Stimulated activated CD8-positive, alpha-beta memory T cell treated with anti-CD3 and anti-CD28 coated beads, Interleukin-4, amount 100 ng/mL, for 24 hours (primary cell): ENCODE measurements around the gene CAND1.

Experiments
- DNase-seq: peaks from one replicate; pipeline ENCODE4 v3.0.0-alpha.2; 2020; ENCODE audit warnings: low read depth

CAND1 gene

GRCh38 chr12:67280572-67280971 is 11.4 kb downstream of the CAND1 start:
- no peak for DNase-seq

- no peak for DNase-seq
These were observed 15.4 kb downstream of the CAND1 start for GRCh38 chr12:67284561-67284960.

- DNase-seq: no peak
These were observed 17.1 kb downstream of the CAND1 start for GRCh38 chr12:67286257-67286656.

GRCh38 chr12:67287311-67287710 is 18.2 kb downstream of the CAND1 start:
- DNase-seq: no peak

- DNase-seq: no peak
These were observed 19.4 kb downstream of the CAND1 start for GRCh38 chr12:67288561-67288960.

GRCh38 chr12:67290378-67290777 is 21.2 kb downstream of the CAND1 start:
- DNase-seq: no peak

- DNase-seq: no peak
These were observed 30.4 kb downstream of the CAND1 start for GRCh38 chr12:67299526-67299925.

GRCh38 chr12:67299926-67300325 is 30.8 kb downstream of the CAND1 start:
- no peak for DNase-seq

- DNase-seq: no peak
These were observed 33.0 kb downstream of the CAND1 start for GRCh38 chr12:67302162-67302561.

GRCh38 chr12:67305544-67305943 is 36.4 kb downstream of the CAND1 start:
- DNase-seq: no peak

GRCh38 chr12:67306712-67307111 is 37.6 kb downstream of the CAND1 start:
- no peak for DNase-seq

GRCh38 chr12:67315661-67316060 is 46.5 kb downstream of the CAND1 start:
- DNase-seq: no peak

GRCh38 chr12:67318786-67319185 is 49.6 kb downstream of the CAND1 start:
- no peak for DNase-seq

- no peak for DNase-seq
These were observed 50.8 kb downstream of the CAND1 start for GRCh38 chr12:67319936-67320335.

- no peak for DNase-seq
These were observed 51.6 kb downstream of the CAND1 start for GRCh38 chr12:67320614-67321295.

- DNase-seq: no peak
These were observed 53.4 kb downstream of the CAND1 start for GRCh38 chr12:67322580-67322979.

GRCh38 chr12:67323007-67323406 is 53.8 kb downstream of the CAND1 start:
- DNase-seq: no peak

- DNase-seq: no peak
These were observed 57.5 kb downstream of the CAND1 start for GRCh38 chr12:67326637-67327036.

GRCh38 chr12:67327466-67327865 is 58.3 kb downstream of the CAND1 start:
- DNase-seq: no peak

GRCh38 chr12:67331123-67331522 is 62.0 kb downstream of the CAND1 start:
- no peak for DNase-seq

GRCh38 chr12:67331828-67332227 is 62.7 kb downstream of the CAND1 start:
- DNase-seq: no peak

- no peak for DNase-seq
These were observed 64.5 kb downstream of the CAND1 start for GRCh38 chr12:67333649-67334048.

- DNase-seq: no peak
These were observed 69.3 kb downstream of the CAND1 start for GRCh38 chr12:67338426-67338825.

GRCh38 chr12:67339530-67339929 is 70.4 kb downstream of the CAND1 start:
- no peak for DNase-seq
